GM19324 (cell line): ENCODE data around the gene SLC22A4.

ENCODE experiments used
- ATAC-seq: cut with Tn5 transposase; IDR thresholded peaks from one replicate; pipeline ENCODE4 v1.9.1; 2021; ENCODE audit warnings: mild to moderate bottlenecking, moderate library complexity; ENCODE audit not compliant: unreplicated experiment, low FRiP score

Gene SLC22A4

DNA sequence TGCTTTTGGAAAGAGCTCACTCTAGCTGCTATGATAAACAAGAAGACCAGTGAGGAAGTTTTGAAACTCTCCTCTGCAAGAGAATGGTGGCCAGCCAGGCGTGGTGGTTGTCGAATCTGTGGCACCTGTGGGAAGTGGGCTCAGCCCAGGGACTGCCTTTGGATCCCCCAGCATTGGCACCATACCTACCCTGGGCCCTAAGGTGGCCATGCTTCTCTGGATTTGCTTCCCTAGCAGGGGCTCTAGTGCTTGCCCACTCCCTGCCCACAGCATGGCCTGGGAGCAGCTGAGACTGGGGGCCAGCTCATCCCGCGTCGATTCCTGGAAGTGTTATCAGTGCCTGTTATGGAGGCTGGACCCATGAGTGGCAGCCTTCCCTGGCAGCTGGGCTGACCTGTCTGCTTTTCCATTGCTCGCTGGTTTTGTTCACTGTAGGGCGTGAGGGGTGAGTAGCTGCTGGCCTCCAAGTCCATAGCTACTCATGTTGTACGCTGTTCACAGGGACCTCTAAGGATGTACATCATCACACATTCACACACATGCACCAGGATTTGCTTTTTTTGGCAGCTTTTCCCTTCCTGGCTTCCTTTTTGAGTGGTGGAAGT, 2.3 kb downstream of the SLC22A4 start:
- ATAC-seq, result no peak

DNA sequence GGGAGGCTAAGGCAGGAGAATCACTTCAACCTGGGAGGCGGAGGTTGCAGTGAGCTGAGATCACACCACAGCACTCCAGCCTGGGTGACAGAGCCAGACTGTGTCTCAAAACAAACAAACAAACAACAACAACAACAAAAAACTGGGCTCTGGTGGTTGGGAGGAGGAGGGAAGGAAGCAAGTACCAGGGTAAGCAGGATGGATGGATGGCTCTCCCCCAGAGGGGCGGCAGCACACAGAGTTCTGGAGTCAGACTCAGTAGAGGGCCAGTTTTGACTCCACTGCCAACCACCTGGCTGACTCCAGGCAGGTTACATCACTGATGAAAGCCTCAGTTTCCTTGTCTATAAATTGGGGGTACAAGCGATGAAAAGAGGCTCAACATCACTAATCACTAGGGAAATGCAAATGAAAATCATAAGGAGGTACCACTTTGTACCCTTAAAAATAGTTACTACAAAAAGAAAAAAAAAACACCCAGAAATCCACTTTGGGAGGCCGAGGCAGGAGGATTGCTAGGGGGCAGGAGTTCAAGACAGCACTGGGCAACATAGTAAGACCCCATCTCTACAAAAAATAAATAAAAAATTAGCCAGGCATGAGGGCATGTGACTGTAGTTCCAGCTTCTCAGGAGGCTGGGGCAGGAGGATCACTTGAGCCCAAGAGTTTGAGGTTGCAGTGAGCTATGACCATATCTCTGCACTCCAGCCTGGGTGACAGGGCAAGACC, 3.2 kb downstream of the SLC22A4 start:
- ATAC-seq, result no peak

- ATAC-seq, result no peak
Observed at GRCh38 chr5:132298298-132299212, 4.4 kb downstream of the SLC22A4 start.

DNA sequence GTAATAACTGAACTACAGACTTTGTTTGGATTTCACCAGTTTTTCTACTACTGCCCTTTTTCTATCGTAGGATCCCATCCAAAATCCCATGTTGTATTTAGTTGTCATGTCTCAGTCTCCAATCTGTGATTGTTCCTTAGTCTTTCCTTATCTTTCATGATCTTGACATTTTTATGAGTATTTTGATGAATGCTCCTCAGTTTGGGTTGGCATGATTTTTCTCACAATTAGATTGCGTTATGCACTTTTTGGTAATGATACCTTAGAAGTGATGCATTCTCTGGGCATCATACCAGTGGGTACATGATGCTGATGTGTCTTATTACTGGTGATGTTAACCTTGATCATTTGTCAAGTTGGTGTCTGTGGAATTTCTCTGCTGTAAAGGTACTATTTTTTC, 5.7 kb downstream of the SLC22A4 start:
- no peak for ATAC-seq

DNA sequence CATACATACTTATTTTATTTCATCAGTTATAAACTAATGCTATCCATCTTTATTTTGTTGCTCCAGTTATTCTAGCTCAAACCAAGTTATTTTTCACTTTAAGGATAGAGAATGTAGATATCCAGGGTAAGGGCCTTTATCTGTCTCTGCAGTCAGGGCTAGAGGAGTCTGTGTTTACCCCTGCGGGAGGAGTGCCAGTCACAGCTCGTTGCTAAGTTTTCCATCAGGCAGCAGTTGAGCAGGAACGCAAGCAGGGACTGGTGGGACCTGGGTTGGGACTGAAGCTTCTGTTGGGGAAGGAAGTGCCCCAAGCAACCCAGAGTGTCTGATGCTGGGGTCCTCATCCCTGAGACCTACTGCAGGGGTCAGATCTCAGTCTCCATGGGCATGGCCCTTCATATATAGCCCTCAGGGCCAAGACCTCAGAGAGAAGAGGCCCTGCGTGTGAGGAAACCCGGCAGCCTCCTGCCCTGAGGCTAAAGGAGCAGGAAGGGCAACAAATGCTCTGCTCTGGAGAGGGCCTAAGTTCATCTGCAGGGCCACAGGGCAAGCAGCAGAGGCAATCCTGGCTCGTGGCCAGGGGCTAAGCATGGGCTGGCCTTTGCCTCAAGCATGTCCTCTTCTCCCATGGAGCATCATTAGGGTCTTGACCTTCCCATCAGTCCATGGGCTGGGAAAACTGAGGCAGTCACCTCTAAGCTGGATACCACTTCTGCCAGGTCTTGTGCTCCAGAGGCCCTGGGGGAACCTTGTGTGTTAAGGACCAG, 6.6 kb downstream of the SLC22A4 start:
- no peak for ATAC-seq

GRCh38 chr5:132301344-132302271, 7.4 kb downstream of the SLC22A4 start:
- no peak for ATAC-seq

DNA sequence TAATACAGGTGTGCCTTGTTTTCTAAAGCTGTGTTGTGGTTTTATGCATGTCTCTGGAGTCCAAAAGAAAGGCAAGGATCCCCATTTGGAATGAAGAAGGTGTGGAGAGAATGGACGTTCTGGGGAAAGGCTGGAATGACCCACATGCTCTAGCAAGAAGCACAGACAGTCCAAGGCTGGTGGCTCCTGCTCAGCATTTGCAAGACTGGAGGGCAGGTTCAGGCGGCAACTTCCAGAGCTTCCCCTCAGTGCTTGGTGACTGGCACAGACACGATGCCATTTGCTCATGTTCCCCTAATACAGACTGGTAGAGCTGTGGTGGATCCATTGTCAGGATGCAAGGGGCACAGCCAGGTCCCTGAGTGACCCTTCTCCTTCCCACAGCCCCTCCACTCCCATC, 8.2 kb downstream of the SLC22A4 start:
- no peak for ATAC-seq

DNA sequence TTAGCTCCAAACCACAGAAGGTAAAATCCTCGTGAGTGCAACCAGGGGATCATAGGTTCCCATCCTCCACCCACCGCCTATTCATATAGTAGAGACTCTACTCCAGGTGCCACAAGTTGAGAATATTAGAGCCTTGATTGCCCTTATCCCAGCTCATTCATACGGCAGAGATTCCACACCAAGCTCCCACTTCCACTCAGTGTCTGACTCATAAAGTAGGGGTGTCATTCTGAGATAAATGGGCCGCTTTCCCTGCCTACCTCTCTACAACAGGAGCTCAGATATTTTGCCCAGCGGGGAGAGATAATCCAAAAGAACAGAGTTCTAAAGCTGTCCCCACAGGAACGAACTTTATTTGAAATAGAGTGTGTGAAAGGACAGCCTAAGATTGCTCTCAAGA, 9.4 kb downstream of the SLC22A4 start:
- no peak for ATAC-seq

DNA sequence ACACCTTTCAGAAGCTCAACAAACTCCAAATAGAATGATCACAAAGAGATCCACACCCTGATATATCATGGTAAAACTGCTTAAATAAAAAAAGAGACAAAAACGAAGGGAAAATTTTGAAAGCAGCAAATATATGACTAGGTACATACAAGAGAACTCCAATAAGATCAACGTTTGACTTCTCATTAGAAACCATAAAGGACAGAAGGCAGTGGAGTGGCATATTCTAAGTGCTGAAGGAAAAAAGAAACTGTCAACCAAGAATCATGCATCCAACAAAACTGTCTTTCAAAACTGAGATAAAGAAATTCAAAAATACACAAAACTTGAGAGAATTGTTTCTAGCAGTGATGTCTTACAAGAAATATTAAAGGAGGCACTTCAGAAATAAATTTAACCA, 11.2 kb downstream of the SLC22A4 start:
- ATAC-seq, result no peak

DNA sequence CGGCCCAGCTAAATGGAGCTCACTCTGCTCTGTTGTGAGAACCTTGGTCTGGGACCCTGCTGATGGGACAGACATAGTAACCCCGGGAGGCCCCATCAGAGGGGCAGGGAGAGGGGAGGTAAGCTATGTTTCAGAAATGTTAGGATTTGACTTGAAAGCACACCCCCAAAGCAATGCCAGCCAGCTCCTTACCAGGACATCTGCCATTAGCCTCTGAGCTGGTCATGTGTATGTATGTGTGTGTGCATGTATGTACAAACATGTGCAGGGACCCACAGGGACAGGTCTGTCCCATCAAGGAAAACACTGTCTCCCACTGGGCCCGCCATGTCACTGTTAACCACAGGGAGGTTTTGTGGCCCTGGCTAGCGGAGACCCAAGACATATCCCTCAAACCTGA, 14.5 kb downstream of the SLC22A4 start:
- ATAC-seq, result no peak

GRCh38 chr5:132309679-132310078, 15.5 kb downstream of the SLC22A4 start:
- no peak for ATAC-seq

GRCh38 chr5:132310141-132310834, 16.1 kb downstream of the SLC22A4 start:
- ATAC-seq, result no peak

DNA sequence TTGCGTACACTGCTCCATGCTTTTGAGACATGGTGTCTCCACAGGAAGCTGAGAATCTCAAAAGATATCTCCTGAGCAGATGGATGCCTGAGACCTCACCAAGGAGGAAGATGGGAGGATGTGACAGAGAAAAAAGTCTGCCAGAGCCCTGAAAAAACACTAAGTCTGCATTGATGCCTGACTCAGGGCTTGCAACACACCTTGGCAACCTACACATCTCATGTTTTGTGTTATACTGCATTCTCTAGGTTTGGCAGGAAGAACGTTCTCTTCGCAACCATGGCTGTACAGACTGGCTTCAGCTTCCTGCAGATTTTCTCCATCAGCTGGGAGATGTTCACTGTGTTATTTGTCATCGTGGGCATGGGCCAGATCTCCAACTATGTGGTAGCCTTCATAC, 19.2 kb downstream of the SLC22A4 start:
- ATAC-seq, result no peak

DNA sequence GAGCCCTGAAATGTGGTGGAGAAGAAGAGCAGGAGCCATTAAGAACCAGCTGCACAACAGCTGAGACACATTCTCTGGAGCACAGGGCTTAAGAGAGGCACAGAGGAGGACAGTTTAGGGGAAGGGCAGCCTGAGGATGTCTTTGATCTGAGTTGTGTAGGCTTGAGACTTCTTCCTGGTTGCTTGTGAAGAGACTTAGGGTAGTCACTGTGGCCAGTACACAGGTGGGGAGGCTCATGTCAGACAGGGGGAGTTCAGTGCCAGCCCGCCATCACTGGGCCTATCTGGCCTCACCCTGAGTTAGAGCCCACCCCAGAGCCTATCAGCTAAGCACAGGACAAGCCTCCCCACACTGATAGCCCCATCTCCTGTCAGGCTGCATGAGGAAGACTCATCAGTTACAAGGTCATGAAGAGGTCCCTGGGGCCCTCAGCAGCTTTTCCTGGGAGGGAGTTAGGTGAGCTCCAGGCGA, 19.8 kb downstream of the SLC22A4 start:
- no peak for ATAC-seq

DNA sequence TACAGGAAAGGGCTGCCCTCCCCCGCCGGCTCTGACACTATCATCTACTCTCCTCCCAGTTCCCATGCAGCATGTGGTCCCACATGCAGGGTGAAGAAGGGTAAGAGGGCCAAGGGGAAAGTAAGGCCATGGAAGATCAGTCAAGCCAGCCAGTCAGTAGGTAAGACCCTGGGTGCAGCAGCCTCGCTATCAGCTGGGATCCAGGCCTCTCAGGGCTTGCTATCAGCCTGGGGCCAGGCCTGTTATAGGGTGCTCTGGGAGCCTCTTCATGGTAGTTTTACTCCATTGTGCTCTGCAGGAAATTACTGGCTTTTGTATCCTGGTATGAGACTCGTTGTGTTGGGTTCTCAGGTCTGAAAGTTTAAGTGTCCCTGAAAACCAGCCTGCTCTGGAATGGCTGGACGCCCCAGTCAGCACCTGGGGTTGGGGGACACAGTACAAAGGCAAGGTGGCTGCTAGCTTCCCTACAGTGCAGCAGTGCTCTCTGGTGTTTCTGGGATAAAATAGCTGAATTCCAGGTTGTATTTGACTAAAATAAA, 21.4 kb downstream of the SLC22A4 start:
- no peak for ATAC-seq

DNA sequence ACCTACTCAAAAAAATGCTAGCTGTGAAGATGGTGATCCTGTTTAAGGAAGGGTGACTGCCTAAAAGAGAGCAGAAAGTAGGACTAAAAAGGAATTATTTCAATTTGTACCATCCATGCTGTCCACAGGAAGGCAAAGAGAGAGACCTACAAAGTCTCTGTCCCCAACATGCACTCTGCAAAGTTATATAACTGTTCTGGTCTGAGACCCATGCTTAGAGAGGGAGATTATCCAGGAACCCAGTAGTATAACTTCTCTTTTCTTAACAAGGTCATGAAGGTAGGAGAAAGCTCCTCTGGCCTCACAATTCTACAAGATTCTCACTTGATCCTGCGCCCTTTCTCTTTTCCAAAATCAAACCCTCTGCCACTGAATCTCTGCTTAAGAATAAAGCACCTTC, 25.8 kb downstream of the SLC22A4 start:
- ATAC-seq, result no peak

GRCh38 chr5:132321109-132321721, 27.0 kb downstream of the SLC22A4 start:
- no peak for ATAC-seq

GRCh38 chr5:132322266-132322665, 28.1 kb downstream of the SLC22A4 start:
- no peak for ATAC-seq
